Stimulated activated naive B cell treated with anti-CD40 and anti-IgM and Interleukin-4, amounts not matched to agents 10 μg/mL and 1 μg/mL and 100 μg/mL, for 72 hours (primary cell): ENCODE data around the gene SECTM1.

Source experiments
- ATAC-seq, 2 donors: fragments of 150-1000 bp; cut with Tn5 transposase; replicated peaks; 2 replicates each; pipeline ENCODE4 v1.10.0; 2021; ENCODE audit warnings: moderate library complexity in 1 of 2
- DNase-seq: peaks from one replicate; pipeline ENCODE4 v3.0.0; 2021
- H3K27ac Mint-ChIP-seq: one replicate; pipeline ENCODE4 v1.8.0; 2022; ENCODE audit warnings: mild to moderate bottlenecking, mixed read lengths
- H3K27me3 Mint-ChIP-seq, 2 donors: one replicate each; pipeline ENCODE4 v1.8.0; 2022; ENCODE audit warnings: mixed read lengths in 2 of 2
- H3K36me3 Mint-ChIP-seq, 2 donors: one replicate each; pipeline ENCODE4 v1.8.0; 2022; ENCODE audit warnings: mixed read lengths in 2 of 2, mild to moderate bottlenecking in 1 of 2
- H3K4me1 Mint-ChIP-seq, 2 donors: one replicate each; pipeline ENCODE4 v1.8.0; 2022; ENCODE audit warnings: mixed read lengths in 2 of 2, mild to moderate bottlenecking in 1 of 2
- H3K4me3 Mint-ChIP-seq, 2 donors: one replicate each; pipeline ENCODE4 v1.8.0; 2022; ENCODE audit warnings: mild to moderate bottlenecking in 2 of 2, mixed read lengths in 2 of 2, moderate library complexity in 1 of 2
- H3K9me3 Mint-ChIP-seq, 2 donors: one replicate each; pipeline ENCODE4 v1.8.0; 2022; ENCODE audit warnings: mixed read lengths in 2 of 2, mild to moderate bottlenecking in 1 of 2

SECTM1 gene

DNA sequence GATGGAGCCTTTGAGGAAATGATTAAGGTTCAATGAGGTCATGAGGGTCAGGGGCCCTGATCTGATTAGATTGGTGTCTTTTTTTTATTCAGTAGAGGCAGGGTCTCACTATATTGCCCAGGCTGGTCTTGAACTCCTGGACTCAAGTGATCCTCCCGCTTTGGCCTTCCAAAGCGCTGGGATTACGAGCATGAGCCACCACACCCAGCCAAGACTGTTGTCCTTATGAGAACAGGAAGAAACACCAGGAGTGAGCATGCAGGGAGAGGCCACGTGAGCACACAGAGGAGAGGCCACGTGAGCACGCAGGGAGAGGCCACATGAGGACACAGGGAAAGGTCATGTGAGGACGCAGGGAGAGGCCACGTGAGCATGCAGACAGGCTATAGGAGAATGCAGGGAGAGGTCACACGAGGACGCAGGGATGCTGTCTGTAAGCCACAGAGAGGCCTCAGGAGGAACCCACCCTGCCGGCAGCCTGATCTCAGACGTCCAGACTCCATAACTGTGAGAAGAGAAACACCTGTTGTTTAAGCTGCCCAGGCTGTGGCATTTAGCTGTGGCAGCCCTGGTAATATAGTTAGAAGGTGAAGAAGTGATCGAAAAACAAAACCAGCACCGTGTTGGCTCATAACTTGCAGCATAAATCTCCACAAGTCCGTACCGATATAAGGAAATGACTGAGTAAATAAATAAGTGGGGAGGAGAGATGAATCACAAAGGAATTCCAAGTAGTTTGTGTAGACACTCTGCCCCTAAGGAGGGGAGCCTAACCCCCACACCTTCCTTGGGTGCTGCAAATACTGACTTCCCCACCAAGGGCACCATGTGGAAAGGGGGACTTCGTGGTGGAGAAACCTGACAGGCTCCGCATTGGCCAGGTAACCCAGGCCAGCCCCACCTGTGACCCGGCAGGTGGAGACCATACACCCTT lies 45.4 kb downstream of the SECTM1 start:
- H3K27ac Mint-ChIP-seq = no peak overlapping the region
- ATAC-seq = no peak
- no peak overlapping the region for H3K4me3 Mint-ChIP-seq
- H3K9me3 Mint-ChIP-seq = no peaks in the 10 kb centered on the region
- H3K36me3 Mint-ChIP-seq = peaks cover 2 to 7% of the 10 kb centered on the region in 2 donors
- H3K4me1 Mint-ChIP-seq = peaks cover 17 to 19% of the 10 kb centered on the region in 2 donors
- DNase-seq = no peak
- no peaks in the 10 kb centered on the region for H3K27me3 Mint-ChIP-seq

DNA sequence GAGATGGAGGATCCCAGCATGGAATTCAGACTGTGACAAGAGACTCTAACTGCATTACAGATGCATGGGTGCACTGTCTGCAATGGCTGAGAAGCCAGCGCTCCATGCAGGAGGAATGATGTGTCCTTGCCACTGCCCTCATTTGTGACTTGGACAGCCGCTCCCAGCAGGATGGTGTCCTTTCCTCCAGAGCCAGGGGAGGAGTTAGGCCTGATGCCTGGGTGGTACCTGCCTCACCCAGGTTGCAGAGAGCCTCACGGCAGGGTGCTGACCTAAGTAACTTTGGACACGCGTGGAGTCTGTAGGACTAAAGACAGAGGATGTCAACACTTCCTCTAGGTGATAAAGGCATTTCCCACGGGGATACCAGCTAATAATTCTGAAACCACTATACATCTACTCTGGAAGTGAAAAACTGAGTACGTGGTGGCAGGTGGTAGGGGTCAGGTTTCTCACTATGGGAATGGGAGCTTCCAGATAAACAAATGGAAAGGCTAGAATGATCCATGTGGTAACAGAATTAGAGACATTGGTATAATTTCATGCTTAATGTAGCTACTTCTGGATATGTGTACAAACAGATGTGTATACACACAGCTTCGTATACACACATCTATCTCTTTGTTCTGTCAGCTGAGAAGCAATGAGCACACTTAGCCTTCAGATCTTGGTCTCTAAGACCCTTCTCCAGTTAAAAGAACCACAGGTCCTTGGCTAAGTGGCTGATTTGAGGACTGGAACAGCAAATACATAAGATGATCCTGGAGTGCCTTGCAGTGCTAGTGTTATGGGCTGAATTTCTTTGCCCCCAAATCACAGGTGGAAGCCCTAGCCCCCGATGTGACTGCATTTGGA lies 46.3 kb downstream of the SECTM1 start:
- peak; percentile 82 to 85 for ATAC-seq
- no peak overlapping the region for H3K4me3 Mint-ChIP-seq
- H3K27ac Mint-ChIP-seq = no peak overlapping the region
- no peaks in the 10 kb centered on the region for H3K27me3 Mint-ChIP-seq
- peaks cover 17 to 19% of the 10 kb centered on the region in 2 donors for H3K4me1 Mint-ChIP-seq
- H3K9me3 Mint-ChIP-seq = no peaks in the 10 kb centered on the region
- no peak for DNase-seq
- peaks cover 0 to 3% of the 10 kb centered on the region in 2 donors for H3K36me3 Mint-ChIP-seq

GRCh38 chr17:82285141-82285540 lies 48.4 kb downstream of the SECTM1 start:
- ATAC-seq (no peak), DNase-seq (no peak)
- peaks cover 0 to 3% of the 10 kb centered on the region in 2 donors for H3K27me3 Mint-ChIP-seq
- H3K36me3 Mint-ChIP-seq = no peaks in the 10 kb centered on the region
- H3K9me3 Mint-ChIP-seq = no peaks in the 10 kb centered on the region
- peaks cover 14 to 18% of the 10 kb centered on the region in 2 donors for H3K4me1 Mint-ChIP-seq
- H3K4me3 Mint-ChIP-seq = no peak overlapping the region
- H3K27ac Mint-ChIP-seq = no peak overlapping the region

DNA sequence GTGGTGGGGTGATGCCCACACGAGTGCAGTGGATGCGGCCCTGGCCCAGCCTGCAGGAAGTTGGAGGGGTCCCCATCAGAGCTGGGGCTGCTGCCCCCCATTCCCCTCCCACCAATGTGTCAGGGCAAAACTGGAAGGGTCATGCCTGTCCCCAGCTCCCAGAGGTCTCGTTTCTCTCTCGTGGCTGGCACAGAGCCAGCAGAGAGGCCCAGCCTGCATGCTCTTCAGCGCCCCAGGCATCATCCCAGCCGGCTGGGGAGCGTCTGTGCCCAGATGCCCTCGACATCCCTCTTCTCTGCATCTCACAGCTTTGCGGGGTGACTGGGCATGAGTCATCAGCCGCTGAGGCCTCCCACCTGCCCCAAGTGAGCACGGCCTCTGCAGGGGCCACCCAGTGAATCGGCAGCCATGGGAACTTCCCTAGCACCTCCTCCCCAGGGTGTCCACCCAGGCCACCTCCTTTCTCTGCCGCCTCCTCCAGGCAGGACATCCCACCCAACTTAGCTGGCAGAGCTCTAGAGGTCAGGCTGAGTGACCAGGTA lies 50.3 kb downstream of the SECTM1 start:
- Mint-ChIP-seq H3K27ac (no peak overlapping the region), H3K4me1 (peaks cover 18 to 19% of the 10 kb centered on the region in 2 donors), H3K27me3 (peaks cover 0 to 3% of the 10 kb centered on the region in 2 donors), H3K4me3 (no peak overlapping the region), H3K36me3 (no peaks in the 10 kb centered on the region), H3K9me3 (no peaks in the 10 kb centered on the region)
- ATAC-seq = peak; percentile 31 to 64
- DNase-seq = no peak

- DNase-seq (no peak), ATAC-seq (no peak)
- H3K9me3 Mint-ChIP-seq = no peaks in the 10 kb centered on the region
- H3K27me3 Mint-ChIP-seq = peaks cover 0 to 6% of the 10 kb centered on the region in 2 donors
- no peak overlapping the region for H3K27ac Mint-ChIP-seq
- H3K4me1 Mint-ChIP-seq = peaks cover 13 to 19% of the 10 kb centered on the region in 2 donors
- H3K36me3 Mint-ChIP-seq = no peaks in the 10 kb centered on the region
- H3K4me3 Mint-ChIP-seq = no peak overlapping the region
Observed at GRCh38 chr17:82282239-82283207, 51.0 kb downstream of the SECTM1 start.

GRCh38 chr17:82281502-82282238 lies 51.9 kb downstream of the SECTM1 start:
- Mint-ChIP-seq H3K4me3 (no peak overlapping the region), H3K27ac (no peak overlapping the region), H3K4me1 (peaks cover 8 to 11% of the 10 kb centered on the region in 2 donors), H3K27me3 (peaks cover 0 to 6% of the 10 kb centered on the region in 2 donors), H3K36me3 (no peaks in the 10 kb centered on the region), H3K9me3 (no peaks in the 10 kb centered on the region)
- no peak for DNase-seq
- ATAC-seq = no peak

DNA sequence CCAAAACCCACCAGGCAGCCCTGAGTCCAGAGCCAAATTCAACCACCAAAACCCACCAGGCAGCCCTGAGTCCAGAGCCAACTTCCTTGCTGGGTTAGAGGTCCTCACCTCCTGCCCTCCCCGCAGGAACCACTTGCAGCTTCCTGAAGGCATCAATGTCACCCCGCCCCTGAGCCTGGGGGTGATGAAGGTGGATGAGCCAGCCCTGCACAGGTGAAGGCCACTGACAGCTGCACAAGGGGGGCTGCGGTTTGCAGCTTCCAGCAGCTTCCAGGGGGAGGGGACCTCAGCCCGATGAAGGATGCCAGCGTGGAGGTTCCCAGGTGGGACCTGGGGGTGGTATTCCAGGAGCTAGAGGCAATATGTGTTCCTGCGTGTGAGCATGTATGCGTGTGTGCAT lies 52.5 kb downstream of the SECTM1 start:
- DNase-seq (no peak), ATAC-seq (no peak)
- Mint-ChIP-seq H3K9me3 (no peaks in the 10 kb centered on the region), H3K27me3 (peaks cover 0 to 6% of the 10 kb centered on the region in 2 donors), H3K4me1 (peaks cover 7 to 11% of the 10 kb centered on the region in 2 donors), H3K4me3 (no peak overlapping the region), H3K36me3 (no peaks in the 10 kb centered on the region), H3K27ac (no peak overlapping the region)

- ATAC-seq = no peak
- DNase-seq = no peak
- Mint-ChIP-seq H3K27ac (no peak overlapping the region), H3K9me3 (no peaks in the 10 kb centered on the region), H3K27me3 (peaks cover 0 to 6% of the 10 kb centered on the region in 2 donors), H3K4me1 (peaks cover 7 to 11% of the 10 kb centered on the region in 2 donors), H3K4me3 (no peak overlapping the region), H3K36me3 (no peaks in the 10 kb centered on the region)
Observed at GRCh38 chr17:82280537-82280936, 53.0 kb downstream of the SECTM1 start.

GRCh38 chr17:82278786-82279391 lies 54.7 kb downstream of the SECTM1 start:
- Mint-ChIP-seq H3K36me3 (no peaks in the 10 kb centered on the region), H3K27ac (no peak overlapping the region)
- no peak for DNase-seq

GRCh38 chr17:82278308-82278707 lies 55.3 kb downstream of the SECTM1 start:
- no peak for DNase-seq
- H3K27ac Mint-ChIP-seq = no peak overlapping the region
- ATAC-seq = no peak
- peaks cover 10 to 16% of the 10 kb centered on the region in 2 donors for H3K4me1 Mint-ChIP-seq
- peaks cover 0 to 6% of the 10 kb centered on the region in 2 donors for H3K27me3 Mint-ChIP-seq
- H3K4me3 Mint-ChIP-seq = no peak overlapping the region
- peaks cover 0 to 1% of the 10 kb centered on the region in 2 donors for H3K36me3 Mint-ChIP-seq
- H3K9me3 Mint-ChIP-seq = no peaks in the 10 kb centered on the region

More at GRCh38 chr17:82278786-82279391, 54.7 kb downstream of the SECTM1 start:
- Mint-ChIP-seq H3K27me3 (peaks cover 0 to 6% of the 10 kb centered on the region in 2 donors), H3K4me1 (peaks cover 12 to 13% of the 10 kb centered on the region in 2 donors), H3K4me3 (no peak overlapping the region), H3K9me3 (no peaks in the 10 kb centered on the region)
- no peak for ATAC-seq

GRCh38 chr17:82277851-82278250 lies 55.7 kb downstream of the SECTM1 start:
- no peak for ATAC-seq
- no peak for DNase-seq
- Mint-ChIP-seq H3K4me3 (no peak overlapping the region), H3K27ac (no peak overlapping the region), H3K4me1 (peaks cover 9 to 16% of the 10 kb centered on the region in 2 donors), H3K27me3 (peaks cover 0 to 6% of the 10 kb centered on the region in 2 donors), H3K36me3 (peaks cover 0 to 1% of the 10 kb centered on the region in 2 donors), H3K9me3 (no peaks in the 10 kb centered on the region)

GRCh38 chr17:82276938-82277337 lies 56.6 kb downstream of the SECTM1 start:
- Mint-ChIP-seq H3K36me3 (peaks cover 6 to 7% of the 10 kb centered on the region in 2 donors), H3K27me3 (peaks cover 0 to 6% of the 10 kb centered on the region in 2 donors), H3K4me3 (no peak overlapping the region), H3K4me1 (peaks cover 13 to 23% of the 10 kb centered on the region in 2 donors), H3K9me3 (no peaks in the 10 kb centered on the region), H3K27ac (no peak overlapping the region)
- DNase-seq = no peak
- ATAC-seq = no peak
